GM18870 (cell line): ENCODE results near the gene CHST8.

Experiments
- ATAC-seq: cut with Tn5 transposase; IDR thresholded peaks from one replicate; pipeline ENCODE4 v1.9.1; 2021; ENCODE audit warnings: moderate library complexity; ENCODE audit not compliant: unreplicated experiment

Gene CHST8

GRCh38 chr19:33673258-33673875 is 51.6 kb downstream of the CHST8 start:
- no peak for ATAC-seq

GRCh38 chr19:33673996-33674625 is 52.4 kb downstream of the CHST8 start:
- no peak for ATAC-seq

GRCh38 chr19:33674626-33675367 is 53.0 kb downstream of the CHST8 start:
- ATAC-seq: no peak

DNA sequence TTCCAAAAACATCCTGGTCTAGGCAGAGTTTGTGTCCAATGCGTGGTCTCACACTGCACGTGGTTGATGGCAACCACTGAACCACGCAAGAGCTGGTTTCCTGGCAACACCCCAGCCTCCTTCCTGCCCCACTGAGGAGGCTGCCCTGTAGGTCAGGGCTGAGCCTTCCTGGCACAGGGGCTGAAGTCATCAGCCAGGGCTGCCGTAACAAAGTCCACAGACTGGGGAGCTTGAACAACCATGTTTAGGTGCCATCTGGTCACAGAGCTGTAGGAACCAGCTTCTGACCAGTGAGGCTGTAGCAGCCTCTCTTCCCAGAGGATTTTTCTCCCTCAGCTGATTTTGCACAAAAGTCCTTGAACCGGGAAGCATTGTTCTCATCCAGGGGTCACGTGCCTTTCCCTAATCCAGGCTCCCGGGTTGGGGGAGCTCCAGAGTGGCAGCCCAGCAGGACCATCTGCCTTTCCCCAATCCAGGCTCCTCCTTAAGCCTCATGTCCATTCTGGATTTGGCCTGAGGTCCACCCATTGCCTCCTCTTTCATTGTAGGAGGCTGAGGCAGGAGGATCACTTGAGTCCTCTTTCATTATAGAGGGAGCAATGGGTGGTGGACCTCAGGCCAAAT is 53.9 kb downstream of the CHST8 start:
- ATAC-seq: no peak

DNA sequence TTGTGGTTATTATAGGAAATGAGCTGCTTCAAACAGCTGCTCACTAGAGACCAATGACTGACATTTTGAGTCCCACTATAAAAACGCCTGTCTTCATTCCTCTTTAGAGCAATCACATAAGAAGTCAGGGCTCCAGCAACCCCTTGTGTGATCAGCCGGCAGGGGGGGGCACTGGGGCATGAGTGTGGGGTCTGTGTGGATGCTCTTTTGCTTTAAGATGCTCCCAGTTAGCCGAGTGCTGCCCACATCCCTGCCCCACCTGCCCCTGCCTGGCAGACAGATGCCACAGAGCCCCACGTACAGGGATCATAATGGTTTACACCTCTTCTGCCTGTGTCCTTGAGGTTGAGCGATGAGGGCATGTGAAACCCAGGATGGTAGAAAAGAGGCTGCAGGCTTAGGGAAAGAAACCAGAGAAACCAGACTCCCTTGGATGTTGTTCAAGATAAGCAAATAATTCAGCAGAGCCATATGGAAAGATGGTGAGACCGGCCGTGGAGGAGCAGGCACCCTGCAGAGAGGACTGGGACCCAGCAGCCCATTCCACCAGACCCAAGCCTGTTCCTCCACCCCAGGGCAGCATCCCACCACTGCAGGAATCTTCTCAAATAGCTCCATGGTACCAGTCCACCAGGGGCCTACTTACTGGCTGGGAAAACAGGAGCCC is 55.4 kb downstream of the CHST8 start:
- no peak for ATAC-seq

DNA sequence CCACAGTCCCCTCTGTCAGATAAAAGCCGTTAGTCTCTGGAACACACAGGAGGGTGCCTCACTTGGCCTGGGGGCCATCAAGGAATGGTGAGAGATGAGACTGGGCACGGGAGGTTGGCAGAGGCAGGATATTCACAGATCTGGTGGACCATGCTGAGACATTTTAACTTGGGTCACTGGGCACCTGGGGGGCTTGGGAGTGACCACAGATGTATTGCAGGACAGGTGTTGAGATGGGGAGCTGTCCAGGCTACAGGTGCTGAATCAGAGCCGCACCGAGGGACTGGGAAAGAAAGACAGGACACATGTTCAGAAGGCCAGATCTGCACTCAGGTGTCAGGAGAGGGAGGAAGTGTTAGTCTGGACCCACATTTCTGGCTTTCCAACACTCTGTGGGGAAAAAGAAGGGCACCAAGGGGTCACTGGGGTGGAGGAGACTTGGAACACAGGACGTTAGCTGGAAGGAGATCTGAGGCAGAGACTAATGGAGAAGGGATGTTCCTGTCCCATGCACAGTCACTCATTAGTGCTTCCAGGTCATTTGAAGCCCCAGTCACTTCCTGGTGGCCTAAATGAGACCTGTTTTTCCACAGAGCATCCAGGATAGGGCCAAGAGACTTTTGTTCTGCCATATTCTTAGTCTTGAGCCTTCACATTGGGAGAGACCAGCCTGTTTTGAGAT is 56.1 kb downstream of the CHST8 start:
- ATAC-seq: no peak

DNA sequence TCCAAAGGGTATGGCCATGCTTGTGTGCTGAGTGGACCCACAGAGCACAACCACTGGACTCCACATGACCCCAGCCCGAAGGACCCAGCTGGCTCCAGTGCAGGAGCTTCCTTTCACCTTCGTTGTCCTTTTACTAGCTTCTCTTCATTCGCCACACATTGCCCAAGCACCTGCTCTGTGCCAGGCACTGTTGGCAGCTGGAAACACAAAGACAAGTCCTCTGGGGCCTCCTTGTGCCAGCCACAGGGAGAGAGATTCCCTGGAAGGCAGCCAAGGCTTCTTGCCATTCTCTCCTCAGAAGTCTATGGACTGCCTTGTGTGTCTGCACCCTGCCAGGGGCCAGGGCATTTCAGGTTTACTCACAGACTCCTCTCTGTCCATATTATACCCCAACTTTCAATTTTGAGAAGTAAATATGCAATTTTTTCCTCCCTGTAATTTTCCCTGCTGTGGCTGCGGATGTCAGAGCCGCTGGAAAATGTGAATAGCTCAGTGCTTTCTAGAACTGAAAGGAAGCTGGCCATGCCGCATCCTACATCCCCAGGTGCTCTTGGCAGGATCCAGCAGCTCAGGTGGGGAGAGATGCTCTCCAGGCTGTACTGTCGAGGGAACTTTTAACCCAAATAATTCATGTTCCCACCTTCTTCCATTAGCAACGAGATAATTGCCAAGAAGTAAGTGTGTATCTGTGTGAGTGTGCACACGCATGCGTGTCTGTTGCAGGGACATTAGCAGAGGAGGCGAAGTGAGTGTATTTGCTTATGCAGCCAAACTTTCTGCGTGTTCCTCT is 57.2 kb downstream of the CHST8 start:
- no peak for ATAC-seq

GRCh38 chr19:33679696-33680095 is 57.9 kb downstream of the CHST8 start:
- ATAC-seq: no peak

GRCh38 chr19:33681081-33681680 is 59.4 kb downstream of the CHST8 start:
- ATAC-seq: no peak

DNA sequence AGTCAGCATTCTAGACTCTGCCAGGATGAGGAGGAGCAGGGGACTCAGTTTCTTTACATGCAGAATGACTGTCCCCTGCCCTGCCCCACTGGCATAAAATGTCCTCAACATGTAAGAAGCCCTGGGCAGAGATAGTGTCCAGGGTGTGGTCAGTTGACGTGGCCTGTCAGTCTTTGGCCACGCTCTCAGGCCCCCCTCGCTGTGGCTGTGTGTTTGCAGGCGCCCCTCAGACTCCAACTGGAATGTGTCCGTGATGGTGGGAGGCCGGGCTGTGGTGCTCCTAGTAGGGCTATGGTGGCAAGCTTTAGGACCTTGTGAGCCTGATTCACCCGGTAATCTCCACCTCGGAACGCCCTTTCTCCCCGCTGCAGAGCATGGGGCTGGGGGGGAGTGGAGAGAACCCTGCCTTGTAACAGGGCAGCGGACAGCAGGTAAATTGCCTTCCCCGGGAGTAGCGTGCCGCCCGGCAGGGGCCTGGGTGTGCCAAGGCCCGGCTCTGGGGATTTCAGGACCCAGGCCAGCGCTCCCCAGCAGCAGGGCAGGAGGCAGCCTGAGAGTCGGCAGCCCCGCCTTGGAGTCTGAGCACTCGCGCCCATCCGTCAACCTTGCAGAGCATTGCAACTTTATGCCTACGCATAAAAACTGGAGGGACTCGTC is 62.3 kb downstream of the CHST8 start:
- ATAC-seq: no peak

DNA sequence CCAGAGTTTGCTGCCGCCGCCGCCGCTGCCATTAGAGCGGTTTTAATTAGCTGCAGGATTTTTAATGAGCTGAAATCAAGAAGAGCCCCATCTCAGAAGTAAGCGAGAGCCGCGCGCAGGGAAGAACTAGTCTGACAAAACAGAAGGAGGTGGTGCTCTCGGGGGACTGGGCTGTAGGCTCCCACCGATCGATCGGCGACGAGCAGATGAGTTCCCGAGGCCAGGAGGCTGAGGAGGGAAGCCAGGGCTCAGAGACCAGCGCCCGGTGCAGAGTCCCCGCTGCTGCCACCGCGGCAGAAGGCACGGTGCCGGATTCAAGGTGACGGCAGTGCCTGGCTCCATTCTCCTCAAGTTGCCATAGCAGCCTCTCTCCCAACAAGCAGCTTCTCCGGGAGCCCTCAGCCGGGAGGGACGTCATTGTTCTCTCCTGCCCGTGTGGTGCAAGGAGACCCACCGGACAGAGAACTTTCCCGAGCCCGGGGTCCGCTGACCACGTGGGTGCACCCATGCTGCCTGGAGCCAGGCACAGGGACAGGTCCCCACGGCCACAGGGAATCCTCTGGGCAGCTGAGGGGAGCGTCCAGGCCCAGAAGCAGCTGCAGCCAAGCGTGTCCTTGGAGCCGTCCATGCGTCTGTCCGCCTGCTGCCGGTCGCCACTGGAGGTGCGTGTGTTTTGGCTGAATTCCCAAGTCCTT is 62.9 kb downstream of the CHST8 start:
- ATAC-seq: no peak

- ATAC-seq: no peak
Observed at GRCh38 chr19:33685541-33685940, 63.8 kb downstream of the CHST8 start.

DNA sequence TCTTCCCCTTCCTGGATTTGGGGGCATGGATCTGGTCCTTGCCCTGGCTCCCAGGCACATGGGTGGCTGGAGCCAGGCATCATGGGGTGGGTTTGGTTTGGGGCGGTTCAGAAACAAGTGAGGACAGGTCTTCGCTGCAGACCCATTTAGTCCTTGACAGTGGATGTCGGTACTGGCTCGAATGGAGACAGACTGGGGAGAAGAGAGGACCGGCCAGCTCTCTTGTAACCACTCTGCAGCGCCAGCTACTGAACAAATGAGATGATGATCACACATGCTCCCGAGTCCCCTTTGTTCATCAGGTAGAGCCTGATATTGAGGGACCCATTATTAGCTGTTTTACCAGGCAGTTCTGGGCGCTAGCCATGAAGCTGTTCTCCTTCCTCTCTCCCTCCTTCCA is 64.5 kb downstream of the CHST8 start:
- ATAC-seq: no peak

DNA sequence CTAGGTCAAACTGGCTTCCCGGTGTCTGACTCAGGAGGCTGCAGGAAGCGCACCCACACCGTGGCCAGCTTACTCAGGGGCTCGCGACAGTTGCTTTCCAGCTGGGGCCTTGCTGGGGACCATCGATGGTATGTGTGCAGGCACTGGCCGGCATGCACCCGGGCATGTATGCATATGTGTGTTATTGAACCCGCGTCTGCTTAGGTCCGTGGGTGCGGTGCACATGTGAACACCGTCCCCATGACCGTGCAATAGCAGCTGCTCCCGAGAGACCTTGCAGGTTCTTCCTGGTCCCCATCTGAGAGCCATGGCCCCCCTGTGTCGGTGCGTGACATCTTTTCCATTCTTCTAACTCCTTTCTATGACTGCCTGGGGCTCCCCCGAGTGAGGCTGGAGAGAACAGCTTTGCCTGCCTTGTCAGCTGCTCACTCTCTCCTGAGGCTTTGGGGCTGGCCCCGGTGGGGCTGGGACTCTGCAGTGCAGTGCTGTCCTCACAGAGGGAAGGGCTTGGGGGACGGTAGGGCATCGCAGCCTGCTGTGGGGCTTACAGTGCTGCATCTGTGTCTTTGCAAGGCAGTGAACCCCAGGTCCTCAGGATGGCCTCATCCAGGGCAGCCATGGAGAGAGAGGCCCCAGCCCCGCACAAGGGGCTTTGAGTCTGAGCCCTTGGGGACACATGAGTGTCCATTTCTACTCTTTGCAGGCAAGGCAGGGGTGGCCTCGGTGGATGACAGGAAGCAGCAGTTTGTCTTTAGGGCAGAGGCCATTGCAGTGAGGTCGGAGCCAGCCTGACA is 65.1 kb downstream of the CHST8 start:
- ATAC-seq: no peak

DNA sequence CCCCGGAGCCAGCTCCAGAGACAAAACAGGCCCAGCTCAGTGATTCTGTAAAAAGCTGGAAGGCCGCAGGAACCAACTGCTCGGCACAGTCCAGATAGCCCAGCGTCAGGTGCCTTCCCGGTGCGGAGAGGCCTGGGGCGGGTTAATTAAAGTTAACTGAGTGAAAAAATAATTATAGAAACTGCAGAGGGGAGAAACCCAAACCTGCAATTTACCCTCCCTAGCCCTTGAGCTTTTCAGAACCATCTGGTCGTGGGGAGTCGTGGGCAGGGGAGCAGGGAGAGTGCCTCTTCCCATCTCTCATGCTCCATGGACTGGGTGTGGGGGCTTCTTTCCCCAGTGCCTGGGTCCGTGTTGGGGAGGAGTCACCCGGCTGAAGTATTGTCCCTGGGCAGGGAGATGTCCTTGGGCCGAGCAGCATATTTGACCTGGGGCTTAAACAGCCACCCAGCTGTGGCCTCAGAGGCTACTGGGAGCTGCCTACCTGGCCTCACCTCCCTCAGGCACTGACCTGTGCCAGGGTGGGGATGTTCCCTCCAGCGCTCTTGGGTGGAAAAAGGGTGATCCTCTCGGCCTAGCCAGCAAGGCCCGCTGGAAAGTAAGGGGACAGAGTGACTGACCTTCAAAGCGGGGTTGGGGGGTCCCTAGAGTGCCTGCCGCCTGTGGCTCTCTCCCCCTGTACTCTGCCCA is 65.9 kb downstream of the CHST8 start:
- ATAC-seq: no peak

- ATAC-seq: no peak
Observed at GRCh38 chr19:33688171-33688992, 66.6 kb downstream of the CHST8 start.
